Esophagus squamous epithelium (tissue), 5 donors: ENCODE results near the gene ZHX3. TPM values are rescaled to one million over a fixed set of nuclear protein-coding genes. Genes with fewer than 3 reads are reported as not detected.

Experiments used
- DNase-seq: peaks from one replicate; lab custom pipeline; 2025; lab: John Stamatoyannopoulos, UW
- H3K27ac ChIP-seq, 4 donors: fragments of 200-600 bp; sonication (generic); one replicate each; pipeline ENCODE4 v1.5.1; 2016 to 2019; ENCODE audit warnings: mild to moderate bottlenecking in 1 of 4
- H3K27me3 ChIP-seq, 4 donors: fragments of 200-600 bp; sonication (generic); 1 replicate in 3 of 4; 2 replicates in 1 of 4; pipeline versions ENCODE4 v1.5.1 to v1.6.0; 2017 to 2021; ENCODE audit warnings: antibody characterized with exemption in 1 of 4
- H3K36me3 ChIP-seq, 3 donors: fragments of 200-600 bp; sonication (generic); one replicate each; pipeline ENCODE4 v1.5.1; 2016 to 2019
- H3K4me1 ChIP-seq, 3 donors: fragments of 200-600 bp; sonication (generic); one replicate each; pipeline ENCODE4 v1.5.1; 2017 to 2019
- H3K4me3 ChIP-seq, 4 donors: fragments of 200-600 bp; sonication (generic); 1 replicate in 3 of 4; 2 replicates in 1 of 4; pipeline ENCODE4 v1.5.1; 2016 to 2019; ENCODE audit warnings: mild to moderate bottlenecking in 2 of 4, moderate library complexity in 1 of 4
- H3K9me3 ChIP-seq, 3 donors: fragments of 200-600 bp; sonication (generic); one replicate each; pipeline ENCODE4 v1.5.1; 2016 to 2019
- POLR2A ChIP-seq, 4 donors: fragments of 450-650 bp; IDR thresholded peaks; one replicate each; pipeline ENCODE4 v1.6.1; 2017; ENCODE audit warnings: antibody characterized with exemption in 4 of 4, mild to moderate bottlenecking in 4 of 4, moderate library complexity in 3 of 4
- WGBS, 2 donors: methylation state at CpG; one replicate each; pipeline ENCODE4 v1.1.5; 2018; 5-methylcytosine and 5-hydroxymethylcytosine counted together
- intact Hi-C: fragments of 100-400 bp; cut with DNase I; formaldehyde crosslinking; loops from one replicate; pipeline ENCODE4 v1.15.0; 2022
- total RNA-seq, 4 donors: library from RNA; depleted of rRNA; stranded (reverse); fragments of >200 nt; gene quantifications; one replicate each; pipeline ENCODE4 v1.1.0, GENCODE V29; 2016
- TF ChIP-seq, protein P1 (sequence below), 6 experiments: fragments of 450-650 bp in 4 of 6; fragments of 200-600 bp in 2 of 6; sonication (generic) in 2 of 6; IDR thresholded peaks; one replicate each; pipeline ENCODE4 v1.5.1; 2016 to 2019; ENCODE audit warnings: antibody characterized with exemption in 6 of 6, mild to moderate bottlenecking in 4 of 6, moderate library complexity in 4 of 6
- donor health status: DM: yes; HTN: yes; CAD: no.

The ZHX3 gene
- total RNA-seq, 4 donors from 2014 or later = 13.6 to 30.3 (median 15.5) TPM

GRCh38 chr20:41229259-41229658 is 88.3 kb downstream of the ZHX3 start:
- H3K27ac ChIP-seq = no peak overlapping the region
- peaks cover 25 to 42% (median 31%) of the 10 kb centered on the region in 3 donors for H3K4me1 ChIP-seq
- no peak overlapping the region for H3K4me3 ChIP-seq
- H3K36me3 ChIP-seq = no peaks in the 10 kb centered on the region
- intact Hi-C loops = no loop called here
- no peaks in the 10 kb centered on the region for H3K9me3 ChIP-seq
- TF ChIP-seq POLR2A (IDR thresholded peaks at IDR 0.05) = no peak
- TF ChIP-seq, protein P1, sequence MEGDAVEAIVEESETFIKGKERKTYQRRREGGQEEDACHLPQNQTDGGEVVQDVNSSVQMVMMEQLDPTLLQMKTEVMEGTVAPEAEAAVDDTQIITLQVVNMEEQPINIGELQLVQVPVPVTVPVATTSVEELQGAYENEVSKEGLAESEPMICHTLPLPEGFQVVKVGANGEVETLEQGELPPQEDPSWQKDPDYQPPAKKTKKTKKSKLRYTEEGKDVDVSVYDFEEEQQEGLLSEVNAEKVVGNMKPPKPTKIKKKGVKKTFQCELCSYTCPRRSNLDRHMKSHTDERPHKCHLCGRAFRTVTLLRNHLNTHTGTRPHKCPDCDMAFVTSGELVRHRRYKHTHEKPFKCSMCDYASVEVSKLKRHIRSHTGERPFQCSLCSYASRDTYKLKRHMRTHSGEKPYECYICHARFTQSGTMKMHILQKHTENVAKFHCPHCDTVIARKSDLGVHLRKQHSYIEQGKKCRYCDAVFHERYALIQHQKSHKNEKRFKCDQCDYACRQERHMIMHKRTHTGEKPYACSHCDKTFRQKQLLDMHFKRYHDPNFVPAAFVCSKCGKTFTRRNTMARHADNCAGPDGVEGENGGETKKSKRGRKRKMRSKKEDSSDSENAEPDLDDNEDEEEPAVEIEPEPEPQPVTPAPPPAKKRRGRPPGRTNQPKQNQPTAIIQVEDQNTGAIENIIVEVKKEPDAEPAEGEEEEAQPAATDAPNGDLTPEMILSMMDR (IDR thresholded peaks at IDR 0.05) = no peak
- H3K27me3 ChIP-seq = no peaks in the 10 kb centered on the region
- DNase-seq = no peak

DNA sequence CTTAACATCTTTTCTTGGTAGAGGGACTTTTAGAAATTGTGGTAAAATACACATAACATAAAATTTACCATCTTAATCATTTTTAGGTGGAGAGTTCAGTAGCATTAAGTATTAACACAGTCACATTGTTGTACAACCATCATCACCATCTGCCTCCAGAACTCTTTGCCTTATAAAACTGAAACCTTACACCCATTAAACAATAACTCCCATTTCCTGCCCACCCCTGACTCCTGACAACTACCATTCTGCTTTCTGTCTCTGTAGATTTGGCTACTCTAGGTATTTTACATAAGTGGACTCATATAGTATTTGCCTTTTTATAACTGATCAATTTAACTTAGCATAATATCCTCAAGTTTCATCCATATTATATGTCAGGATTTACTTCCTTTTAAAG is 88.7 kb downstream of the ZHX3 start:
- TF ChIP-seq, protein P1 (IDR thresholded peaks at IDR 0.05) = no peak
- TF ChIP-seq POLR2A (IDR thresholded peaks at IDR 0.05) = no peak
- intact Hi-C loops = no loop called here
- no peaks in the 10 kb centered on the region for H3K9me3 ChIP-seq
- no peaks in the 10 kb centered on the region for H3K36me3 ChIP-seq
- peaks cover 21 to 39% (median 27%) of the 10 kb centered on the region in 3 donors for H3K4me1 ChIP-seq
- no peak for DNase-seq
- H3K27ac ChIP-seq = no peak overlapping the region
- H3K27me3 ChIP-seq = no peaks in the 10 kb centered on the region
- H3K4me3 ChIP-seq = no peak overlapping the region

GRCh38 chr20:41226426-41226825 is 91.1 kb downstream of the ZHX3 start:
- Histone ChIP-seq H3K27ac (no peak overlapping the region), H3K36me3 (no peaks in the 10 kb centered on the region), H3K27me3 (no peaks in the 10 kb centered on the region), H3K4me1 (peaks cover 0 to 38% (median 5%) of the 10 kb centered on the region in 3 donors), H3K9me3 (no peaks in the 10 kb centered on the region), H3K4me3 (no peak overlapping the region)
- intact Hi-C loops = no loop called here
- no peak for DNase-seq
- TF ChIP-seq, protein P1 (IDR thresholded peaks at IDR 0.05) = no peak
- no peak for TF ChIP-seq POLR2A (IDR thresholded peaks at IDR 0.05)
- 88% methylated on average over 1 of the region's 1 CpG for WGBS, 2 donors

GRCh38 chr20:41225091-41225490 is 92.4 kb downstream of the ZHX3 start:
- Histone ChIP-seq H3K27me3 (no peaks in the 10 kb centered on the region), H3K27ac (no peak overlapping the region), H3K4me3 (no peak overlapping the region), H3K36me3 (no peaks in the 10 kb centered on the region), H3K9me3 (no peaks in the 10 kb centered on the region), H3K4me1 (peaks cover 0 to 31% (median 0%) of the 10 kb centered on the region in 3 donors)
- TF ChIP-seq, protein P1 (IDR thresholded peaks at IDR 0.05) = no peak
- no peak for TF ChIP-seq POLR2A (IDR thresholded peaks at IDR 0.05)
- intact Hi-C loops = no loop called here
- no peak for DNase-seq
- WGBS, 2 donors = 62 to 78% methylated on average over 1 of the region's 1 CpG

DNA sequence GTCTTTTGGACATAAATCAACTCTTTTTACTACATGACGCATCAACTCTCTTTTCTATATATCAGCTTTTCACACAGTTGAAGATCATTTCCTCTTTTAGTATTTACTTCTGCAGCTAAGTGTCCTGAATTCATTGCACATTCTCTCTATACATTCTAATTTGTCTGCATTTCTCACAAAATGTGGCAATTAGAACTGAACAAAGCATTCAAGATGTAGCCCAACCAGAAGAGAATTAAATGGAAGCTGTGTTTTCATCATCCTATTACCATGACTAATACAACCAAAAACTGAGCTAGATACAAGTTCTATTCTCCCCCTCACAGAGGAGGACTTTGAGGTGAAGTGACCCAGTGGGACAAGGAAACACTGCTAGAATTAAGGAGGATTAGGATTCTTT is 93.2 kb downstream of the ZHX3 start:
- H3K36me3 ChIP-seq = no peaks in the 10 kb centered on the region
- no peak overlapping the region for H3K4me3 ChIP-seq
- peaks cover 0 to 27% (median 0%) of the 10 kb centered on the region in 3 donors for H3K4me1 ChIP-seq
- H3K27ac ChIP-seq = no peak overlapping the region
- DNase-seq = no peak
- no peaks in the 10 kb centered on the region for H3K9me3 ChIP-seq
- no peaks in the 10 kb centered on the region for H3K27me3 ChIP-seq
- intact Hi-C loops = no loop called here
- TF ChIP-seq, protein P1 (IDR thresholded peaks at IDR 0.05) = no peak
- no peak for TF ChIP-seq POLR2A (IDR thresholded peaks at IDR 0.05)
- 85 to 95% methylated on average over 1 of the region's 1 CpG for WGBS, 2 donors
